Measurements from ENCODE around the gene SPATC1L. TPM values are rescaled to one million over a fixed set of nuclear protein-coding genes. Genes with fewer than 3 reads are reported as not detected.

The SPATC1L gene
- total RNA-seq, 1 experiment from 2014 or later, result 4.3 TPM

DNA sequence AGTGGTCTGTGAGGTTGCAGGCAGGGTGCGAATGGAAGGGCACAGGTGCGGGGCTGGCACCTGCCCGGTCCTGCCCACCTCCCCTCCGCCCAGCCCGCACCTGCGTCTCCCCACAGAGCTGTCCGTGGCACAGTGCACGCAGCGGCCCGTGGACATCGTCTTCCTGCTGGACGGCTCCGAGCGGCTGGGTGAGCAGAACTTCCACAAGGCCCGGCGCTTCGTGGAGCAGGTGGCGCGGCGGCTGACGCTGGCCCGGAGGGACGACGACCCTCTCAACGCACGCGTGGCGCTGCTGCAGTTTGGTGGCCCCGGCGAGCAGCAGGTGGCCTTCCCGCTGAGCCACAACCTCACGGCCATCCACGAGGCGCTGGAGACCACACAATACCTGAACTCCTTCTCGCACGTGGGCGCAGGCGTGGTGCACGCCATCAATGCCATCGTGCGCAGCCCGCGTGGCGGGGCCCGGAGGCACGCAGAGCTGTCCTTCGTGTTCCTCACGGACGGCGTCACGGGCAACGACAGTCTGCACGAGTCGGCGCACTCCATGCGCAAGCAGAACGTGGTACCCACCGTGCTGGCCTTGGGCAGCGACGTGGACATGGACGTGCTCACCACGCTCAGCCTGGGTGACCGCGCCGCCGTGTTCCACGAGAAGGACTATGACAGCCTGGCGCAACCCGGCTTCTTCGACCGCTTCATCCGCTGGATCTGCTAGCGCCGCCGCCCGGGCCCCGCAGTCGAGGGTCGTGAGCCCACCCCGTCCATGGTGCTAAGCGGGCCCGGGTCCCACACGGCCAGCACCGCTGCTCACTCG, 52.2 kb downstream of the SPATC1L start:
- in situ Hi-C loops (cut with HindIII; ENCODE audit: low pct_unique_long_range_greater_than_20kb, low sequenced_read_pairs), result no loop called here
- no peak for DNase-seq (ENCODE audit: low read depth, low spot score)

DNA sequence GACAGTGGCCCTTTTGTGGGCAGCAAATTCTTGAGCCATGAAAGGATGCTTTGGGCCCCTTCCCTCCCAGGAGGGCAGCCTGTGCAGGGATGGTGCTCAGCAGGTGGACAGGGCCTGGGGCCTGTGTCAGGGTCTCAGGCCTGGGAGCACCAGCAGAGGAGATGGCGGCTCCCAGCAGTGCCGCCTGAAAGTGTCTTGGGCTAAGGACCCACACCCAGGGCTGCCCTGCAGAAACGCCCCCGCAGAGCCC, 52.7 kb downstream of the SPATC1L start:
- DNase-seq (ENCODE audit: low read depth, low spot score), result no peak
- in situ Hi-C loops (cut with HindIII; ENCODE audit: low pct_unique_long_range_greater_than_20kb, low sequenced_read_pairs), result no loop called here

DNA sequence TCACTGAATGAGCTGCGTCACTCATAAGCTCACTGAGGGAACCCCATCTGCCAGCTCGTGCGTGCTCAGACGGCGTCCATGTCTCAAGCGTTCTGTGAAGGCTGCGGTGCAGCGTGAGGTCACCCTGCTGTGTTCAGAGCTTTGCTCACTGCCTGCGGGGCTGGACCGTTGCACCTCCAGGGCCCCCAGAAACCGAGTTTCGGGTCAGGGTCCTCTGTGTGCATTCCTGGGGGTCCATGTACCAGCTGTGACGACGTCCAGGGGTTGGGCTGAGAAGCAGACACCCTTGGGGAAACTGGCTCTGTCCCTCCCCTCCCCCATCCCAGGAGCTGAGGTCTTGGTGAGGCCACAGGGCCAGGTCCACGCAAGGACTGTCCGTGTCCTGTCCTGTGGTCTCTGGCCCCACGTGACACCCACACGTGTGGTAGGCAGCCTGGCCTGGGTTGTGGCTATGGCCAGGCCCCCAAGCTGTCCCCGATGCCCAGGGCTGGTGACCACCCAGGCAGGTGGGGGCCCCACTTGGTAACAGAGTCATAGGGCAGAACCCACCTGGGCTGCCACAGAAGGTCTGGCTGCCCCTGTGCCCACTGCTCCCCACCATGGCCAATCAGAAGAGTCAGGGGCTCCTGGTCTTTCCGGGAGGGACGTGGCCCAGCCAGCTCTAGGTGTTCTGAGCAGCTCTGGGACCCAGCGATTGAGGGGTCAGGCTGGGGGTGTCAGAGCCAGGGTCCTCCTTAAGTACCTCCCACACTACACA, 53.2 kb downstream of the SPATC1L start:
- in situ Hi-C loops (cut with HindIII; ENCODE audit: low pct_unique_long_range_greater_than_20kb, low sequenced_read_pairs), result no loop called here

DNA sequence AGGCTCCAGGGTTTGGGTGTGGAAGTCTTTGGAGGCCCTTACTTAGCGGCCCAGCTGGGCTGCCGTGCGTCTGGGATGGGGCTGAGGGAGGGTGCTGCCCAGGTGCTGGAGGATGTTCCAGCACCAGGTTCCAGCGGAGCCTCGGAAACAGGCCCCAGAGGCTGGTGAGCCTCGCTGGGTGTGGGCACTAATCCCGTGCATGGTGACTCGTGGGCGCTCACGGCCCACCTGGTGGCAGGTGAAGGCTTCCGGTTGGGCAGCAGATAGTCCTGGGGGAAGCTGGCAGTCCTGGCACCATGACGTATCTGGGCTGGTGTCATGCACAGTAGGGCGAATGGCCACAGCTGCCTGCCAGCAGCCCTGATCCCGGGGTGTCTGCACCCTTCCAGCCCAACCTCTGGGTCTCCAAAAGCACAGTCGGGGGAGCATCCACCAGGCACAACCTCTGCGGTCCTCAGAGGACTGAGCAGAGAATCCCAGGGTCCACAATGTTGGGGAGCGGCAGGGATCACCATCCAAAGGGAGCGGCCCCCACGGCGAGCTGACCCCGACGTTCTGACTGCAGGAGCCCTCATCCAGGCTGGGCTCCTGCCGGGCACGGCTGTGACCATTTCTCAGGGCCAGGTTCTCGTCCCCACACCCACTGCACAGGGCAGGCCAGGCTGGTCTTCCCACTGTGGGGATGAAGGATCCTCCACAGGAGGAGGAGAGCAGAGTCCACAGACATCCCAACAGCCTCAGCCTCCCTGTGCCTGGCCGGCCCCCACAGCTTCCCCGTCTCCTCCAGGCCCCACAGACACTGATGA, 54.2 kb downstream of the SPATC1L start:
- DNase-seq (ENCODE audit: low read depth, low spot score), result no peak
- in situ Hi-C loops (cut with HindIII; ENCODE audit: low pct_unique_long_range_greater_than_20kb, low sequenced_read_pairs), result no loop called here

More for the DNA sequence above, 53.2 kb downstream of the SPATC1L start:
- no peak for DNase-seq (ENCODE audit: low read depth, low spot score)

DNA sequence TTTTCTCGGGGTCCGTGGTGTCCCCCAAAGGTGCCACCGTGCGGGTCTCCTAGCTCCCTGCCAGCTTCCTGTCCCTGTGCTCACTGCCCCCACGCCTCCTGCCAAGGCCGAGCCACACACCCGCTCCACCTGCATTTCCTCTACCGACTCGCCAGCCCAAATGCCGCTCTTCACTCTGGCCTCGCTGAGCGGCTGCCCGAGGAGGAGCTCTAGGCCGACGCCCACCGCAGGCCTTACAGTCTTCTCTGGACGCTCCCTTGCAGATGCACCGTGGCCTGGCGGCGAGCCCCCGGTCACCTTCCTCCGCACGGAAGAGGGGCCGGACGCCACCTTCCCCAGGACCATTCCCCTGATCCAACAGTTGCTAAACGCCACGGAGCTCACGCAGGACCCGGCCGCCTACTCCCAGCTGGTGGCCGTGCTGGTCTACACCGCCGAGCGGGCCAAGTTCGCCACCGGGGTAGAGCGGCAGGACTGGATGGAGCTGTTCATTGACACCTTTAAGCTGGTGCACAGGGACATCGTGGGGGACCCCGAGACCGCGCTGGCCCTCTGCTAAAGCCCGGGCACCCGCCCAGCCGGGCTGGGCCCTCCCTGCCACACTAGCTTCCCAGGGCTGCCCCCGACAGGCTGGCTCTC, 55.2 kb downstream of the SPATC1L start:
- no peak for DNase-seq (ENCODE audit: low read depth, low spot score)
- in situ Hi-C loops (cut with HindIII; ENCODE audit: low pct_unique_long_range_greater_than_20kb, low sequenced_read_pairs), result no loop called here

DNA sequence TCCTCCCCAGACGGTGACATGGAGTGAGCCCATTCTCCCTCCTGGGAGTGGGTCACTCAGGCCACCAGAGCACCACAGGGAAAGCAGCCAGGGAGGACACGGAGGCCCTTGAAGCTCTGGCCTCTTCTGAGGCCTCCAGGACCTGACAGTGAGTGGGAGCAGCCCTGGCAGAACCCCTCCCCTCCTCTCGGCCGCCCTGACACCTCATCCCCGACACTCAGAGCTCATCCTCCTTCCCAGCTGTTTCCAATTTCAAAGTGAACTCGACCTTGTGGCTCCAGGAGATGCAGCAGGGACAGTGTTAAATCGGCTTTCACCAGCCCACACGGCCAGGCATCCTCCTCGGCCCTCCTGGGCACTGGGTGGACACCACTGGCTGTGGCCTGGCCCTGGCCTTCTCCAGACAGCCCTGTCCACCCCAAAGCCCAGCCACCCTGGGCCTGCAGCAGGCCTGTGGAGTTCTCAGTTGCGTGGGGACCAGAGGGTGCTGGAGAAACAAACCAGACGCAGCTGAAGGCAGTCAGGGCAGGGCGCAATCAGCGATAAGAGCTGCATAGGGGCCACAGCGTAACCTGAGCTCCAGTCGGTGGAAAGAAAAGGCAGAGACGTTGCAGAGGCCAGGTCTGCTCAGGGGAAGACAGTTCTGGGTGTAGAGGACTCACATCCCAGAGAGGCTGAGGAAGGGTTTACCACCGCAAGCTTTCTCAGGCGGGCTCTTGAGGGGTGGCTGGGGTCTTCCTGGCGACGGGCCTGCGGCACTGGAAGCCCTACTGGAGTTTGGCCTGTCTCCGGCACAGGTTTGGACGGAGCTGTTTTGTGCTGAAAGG, 55.9 kb downstream of the SPATC1L start:
- no peak for DNase-seq (ENCODE audit: low read depth, low spot score)
- in situ Hi-C loops (cut with HindIII; ENCODE audit: low pct_unique_long_range_greater_than_20kb, low sequenced_read_pairs), result no loop called here

DNA sequence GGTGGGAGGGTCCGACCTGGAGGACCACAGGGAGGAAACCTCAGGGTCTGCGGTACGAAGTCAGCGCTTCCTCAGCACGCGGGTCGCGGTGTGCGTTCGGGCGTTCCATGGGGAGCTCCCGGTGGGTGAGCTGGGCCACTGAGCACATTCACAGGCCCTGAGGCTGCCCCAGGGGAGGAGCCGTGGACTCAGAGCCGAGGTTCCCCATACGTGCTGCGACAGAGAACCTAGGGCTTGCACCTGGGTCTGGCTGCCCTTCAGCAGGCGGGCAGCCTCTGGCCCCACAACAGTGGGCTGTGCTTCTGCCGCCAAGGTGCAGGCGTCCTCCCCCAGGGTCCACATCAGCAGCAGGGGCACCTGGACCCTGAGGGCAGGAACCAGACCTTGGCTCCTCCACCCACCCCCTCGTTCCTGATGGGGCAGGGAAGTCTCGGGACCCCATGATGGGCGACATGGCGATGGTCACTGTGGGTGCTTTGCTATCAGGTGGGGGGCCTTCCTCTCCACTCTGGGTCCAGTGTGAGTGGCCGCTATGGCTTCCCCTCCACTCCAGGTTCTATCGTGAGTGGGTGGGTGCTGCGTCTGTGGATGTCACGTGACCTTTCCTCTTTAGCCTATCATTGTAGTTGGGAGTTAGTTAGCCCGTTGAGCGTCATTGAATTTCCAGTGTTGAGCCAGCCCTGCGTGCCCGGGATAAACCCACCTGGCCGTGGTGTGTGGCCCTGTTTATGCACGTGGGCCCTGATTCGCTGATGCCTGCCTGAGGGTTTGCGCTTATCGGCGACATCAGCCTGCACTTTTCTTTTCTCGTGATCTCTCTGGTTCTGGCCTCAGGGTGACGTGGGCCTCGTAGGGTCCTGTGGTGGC, 56.8 kb downstream of the SPATC1L start:
- DNase-seq (ENCODE audit: low read depth, low spot score), result no peak
- in situ Hi-C loops (cut with HindIII; ENCODE audit: low pct_unique_long_range_greater_than_20kb, low sequenced_read_pairs), result no loop called here

DNA sequence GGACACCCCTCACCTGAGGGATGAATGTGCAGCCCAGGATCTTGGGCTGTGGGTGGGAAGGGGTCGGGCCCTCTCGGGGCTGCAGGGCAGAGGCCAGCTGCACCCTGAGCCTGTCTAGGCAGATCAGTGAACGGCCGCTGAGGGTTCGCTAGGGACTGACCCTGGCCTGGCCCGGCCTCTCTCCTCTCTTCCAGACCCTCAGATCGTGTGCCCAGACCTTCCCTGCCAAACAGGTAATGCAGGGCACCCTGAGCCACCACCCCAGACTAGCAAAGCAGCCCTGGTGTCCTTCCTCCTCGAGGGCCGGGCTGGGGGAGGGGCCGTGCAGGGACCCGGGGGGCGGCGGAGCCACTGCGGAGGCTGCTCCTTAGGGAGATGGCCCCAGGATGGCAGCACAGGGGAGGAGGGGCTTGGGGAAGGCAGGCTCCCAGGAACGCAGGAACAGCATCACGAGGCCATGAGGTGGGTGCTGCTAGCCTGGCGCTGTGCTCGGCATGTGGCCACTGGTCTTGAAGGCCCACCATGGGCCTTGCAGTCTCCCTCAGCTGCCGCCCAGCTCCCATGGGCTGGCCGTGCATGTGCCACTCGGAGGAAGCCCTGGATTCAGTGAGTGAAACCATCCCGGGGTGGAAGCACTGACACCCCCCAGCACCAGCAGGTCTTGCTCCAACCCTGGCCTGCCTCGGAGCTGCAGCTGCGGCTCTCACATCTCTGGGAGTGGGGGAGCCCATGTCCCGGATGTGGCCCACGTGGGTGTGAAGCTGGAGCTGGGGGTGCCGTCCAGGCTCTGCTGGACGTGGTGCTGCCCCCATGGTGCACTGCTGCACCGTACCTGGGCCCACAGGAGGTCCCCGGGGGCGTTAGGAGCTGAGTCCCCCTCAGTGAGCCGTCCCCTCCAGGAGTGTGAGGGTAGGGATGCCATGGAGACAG, 57.7 kb downstream of the SPATC1L start:
- in situ Hi-C loops (cut with HindIII; ENCODE audit: low pct_unique_long_range_greater_than_20kb, low sequenced_read_pairs), result no loop called here
- no peak for DNase-seq (ENCODE audit: low read depth, low spot score)

DNA sequence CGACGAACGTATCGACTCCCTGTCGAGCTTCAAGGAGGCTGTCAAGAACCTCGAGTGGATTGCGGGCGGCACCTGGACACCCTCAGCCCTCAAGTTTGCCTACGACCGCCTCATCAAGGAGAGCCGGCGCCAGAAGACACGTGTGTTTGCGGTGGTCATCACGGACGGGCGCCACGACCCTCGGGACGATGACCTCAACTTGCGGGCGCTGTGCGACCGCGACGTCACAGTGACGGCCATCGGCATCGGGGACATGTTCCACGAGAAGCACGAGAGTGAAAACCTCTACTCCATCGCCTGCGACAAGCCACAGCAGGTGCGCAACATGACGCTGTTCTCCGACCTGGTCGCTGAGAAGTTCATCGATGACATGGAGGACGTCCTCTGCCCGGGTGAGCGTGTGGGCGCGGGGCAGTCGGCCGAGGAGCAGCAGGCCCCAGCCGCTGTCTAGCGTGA, 58.4 kb downstream of the SPATC1L start:
- in situ Hi-C loops (cut with HindIII; ENCODE audit: low pct_unique_long_range_greater_than_20kb, low sequenced_read_pairs), result no loop called here
- no peak for DNase-seq (ENCODE audit: low read depth, low spot score)

DNA sequence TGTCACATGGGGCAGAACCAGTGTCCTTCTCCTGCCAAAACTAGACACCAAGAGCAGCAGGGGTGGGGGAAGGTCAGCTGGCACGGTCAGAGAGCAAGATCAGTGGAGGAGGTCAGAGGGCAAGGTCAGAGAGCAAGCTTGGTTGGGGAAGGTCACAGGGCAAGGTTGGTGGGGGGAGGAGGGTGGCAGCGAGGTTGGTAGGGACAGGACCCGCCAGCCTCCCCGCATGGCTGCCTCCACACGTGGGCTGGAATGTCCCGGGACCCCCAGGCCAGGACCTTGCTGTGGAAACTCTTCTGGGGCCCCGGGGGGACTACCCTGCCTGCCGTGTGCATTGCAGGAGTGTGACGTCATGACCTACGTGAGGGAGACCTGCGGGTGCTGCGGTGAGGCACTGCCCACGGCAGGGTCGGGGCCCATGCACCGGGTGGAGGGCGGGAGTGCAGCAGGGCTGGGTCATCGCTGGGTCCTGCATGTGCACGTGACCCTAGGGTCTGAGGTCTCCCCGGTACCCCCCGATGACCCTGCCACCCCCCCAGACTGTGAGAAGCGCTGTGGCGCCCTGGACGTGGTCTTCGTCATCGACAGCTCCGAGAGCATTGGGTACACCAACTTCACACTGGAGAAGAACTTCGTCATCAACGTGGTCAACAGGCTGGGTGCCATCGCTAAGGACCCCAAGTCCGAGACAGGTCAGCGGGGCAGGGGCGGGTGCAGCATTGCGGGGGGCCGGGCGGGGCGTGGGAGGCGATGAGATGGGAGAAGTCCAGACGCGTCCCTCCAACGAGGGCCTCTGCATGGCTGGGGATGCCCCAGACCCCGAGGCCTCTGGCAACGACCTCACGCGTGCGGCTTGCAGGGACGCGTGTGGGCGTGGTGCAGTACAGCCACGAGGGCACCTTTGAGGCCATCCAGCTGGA, 59.1 kb downstream of the SPATC1L start:
- in situ Hi-C loops (cut with HindIII; ENCODE audit: low pct_unique_long_range_greater_than_20kb, low sequenced_read_pairs), result no loop called here
- no peak for DNase-seq (ENCODE audit: low read depth, low spot score)

DNA sequence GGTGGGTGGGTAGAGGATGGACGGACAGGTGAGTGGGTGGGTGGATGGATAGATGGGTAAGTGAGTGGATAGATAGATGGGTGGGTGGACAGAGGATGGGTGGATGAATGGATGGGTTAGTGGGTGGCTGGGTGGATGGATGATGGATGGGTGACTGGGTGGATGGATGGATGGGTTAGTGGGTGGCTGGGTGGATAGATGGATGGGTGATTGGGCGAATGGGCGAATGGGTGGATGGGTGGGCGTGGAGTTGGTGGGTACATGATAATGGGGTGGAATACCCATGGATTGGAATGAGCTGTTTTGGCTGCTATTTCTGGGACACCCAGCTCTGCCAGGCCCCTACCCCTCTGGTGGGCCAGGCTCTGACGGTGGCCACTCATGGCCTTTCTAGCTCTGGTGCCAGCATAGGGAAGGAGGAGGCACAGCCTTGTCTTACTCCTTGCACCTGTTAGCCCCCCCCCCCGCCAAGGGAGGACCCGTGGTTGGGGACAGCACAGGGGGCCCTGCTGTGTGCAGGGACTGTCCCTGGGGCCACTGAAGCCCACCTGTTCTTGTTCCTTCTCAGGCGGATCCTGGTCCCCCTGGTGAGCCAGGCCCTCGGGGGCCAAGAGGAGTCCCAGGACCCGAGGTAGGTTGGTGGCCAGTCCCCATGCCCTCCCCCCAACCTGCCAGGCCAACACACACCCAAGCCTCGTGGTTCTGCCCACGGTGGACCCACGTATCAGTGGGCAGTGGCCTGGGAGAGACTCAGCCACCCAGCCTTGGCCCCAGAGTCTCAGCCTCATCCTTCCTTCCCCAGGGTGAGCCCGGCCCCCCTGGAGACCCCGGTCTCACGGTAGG, 60.0 kb downstream of the SPATC1L start:
- in situ Hi-C loops (cut with HindIII; ENCODE audit: low pct_unique_long_range_greater_than_20kb, low sequenced_read_pairs), result no loop called here
- no peak for DNase-seq (ENCODE audit: low read depth, low spot score)

DNA sequence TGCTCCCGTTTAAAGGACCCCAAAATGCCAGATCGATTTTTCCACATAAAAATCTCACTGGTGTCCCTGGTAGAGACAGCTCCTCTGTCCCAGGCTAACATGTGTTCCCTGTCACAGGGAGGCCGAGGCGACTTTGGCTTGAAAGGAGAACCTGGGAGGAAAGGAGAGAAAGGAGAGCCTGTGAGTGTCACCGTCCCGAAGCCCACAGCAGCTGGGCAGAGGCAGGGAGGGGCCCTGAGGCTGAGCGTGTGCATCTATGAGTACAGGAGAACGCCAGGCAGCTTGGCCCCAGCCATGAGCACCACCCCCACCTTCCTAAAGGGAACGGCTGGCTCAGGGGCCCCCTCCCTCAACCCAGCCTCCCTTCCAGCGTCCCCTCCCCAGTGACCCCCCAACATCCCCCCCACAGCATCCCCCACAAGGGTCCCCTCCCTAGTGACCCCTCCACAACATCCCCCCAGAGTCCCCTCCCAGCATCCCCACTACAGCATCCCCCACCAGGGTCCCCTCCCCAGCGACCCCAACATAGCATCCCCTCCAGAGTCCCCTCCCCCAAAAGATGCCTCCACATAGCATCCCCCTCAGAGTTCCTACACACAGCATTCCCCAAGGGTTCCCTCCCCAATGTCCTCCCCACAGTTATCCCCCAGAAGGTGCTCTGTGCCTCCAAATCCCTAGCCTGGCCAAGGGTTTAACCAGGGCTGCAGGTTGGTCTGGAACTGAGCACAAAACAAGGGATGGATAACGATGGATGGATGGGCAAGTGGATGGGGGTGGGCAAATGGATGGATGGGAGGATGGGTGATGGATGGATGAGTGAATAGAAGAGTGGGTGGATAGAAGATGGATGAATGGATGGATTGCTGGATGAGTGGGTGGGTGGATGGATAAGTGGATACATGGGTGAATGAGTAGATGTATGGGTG, 61.2 kb downstream of the SPATC1L start:
- in situ Hi-C loops (cut with HindIII; ENCODE audit: low pct_unique_long_range_greater_than_20kb, low sequenced_read_pairs), result no loop called here
- DNase-seq (ENCODE audit: low read depth, low spot score), result no peak

DNA sequence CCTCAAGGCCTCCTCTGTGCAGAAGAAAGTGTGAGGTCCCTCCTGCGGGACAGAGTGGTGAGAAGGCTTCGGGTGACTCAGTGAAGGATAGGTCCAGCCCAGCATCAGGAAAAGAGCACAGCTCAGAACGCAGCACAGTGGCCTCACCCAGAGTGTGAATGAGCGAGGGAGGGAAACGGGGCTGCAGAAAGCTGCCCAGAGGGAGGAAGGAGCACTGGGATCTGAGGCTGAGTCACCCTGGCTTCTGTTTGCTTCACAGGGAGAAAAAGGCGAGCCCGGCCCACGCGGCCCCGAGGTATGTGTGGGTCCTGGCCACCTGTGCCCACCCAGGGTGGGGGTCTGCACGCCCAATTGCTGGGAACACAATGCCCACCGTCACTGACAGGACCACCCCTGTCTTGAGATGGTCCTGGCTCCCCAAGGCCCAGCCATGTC, 62.0 kb downstream of the SPATC1L start:
- DNase-seq (ENCODE audit: low read depth, low spot score), result no peak
- in situ Hi-C loops (cut with HindIII; ENCODE audit: low pct_unique_long_range_greater_than_20kb, low sequenced_read_pairs), result no loop called here
